Posterior vena cava (tissue), 2 donors: ENCODE data around the gene KRTAP5-6. TPM values are rescaled to one million over a fixed set of nuclear protein-coding genes. Genes with fewer than 3 reads are reported as not detected.
"Not testable (repeated sequence)": the region's sequence is repeated elsewhere in the genome, so short reads cannot be mapped to it uniquely, and the experiment has no call there.

ENCODE experiments used
- DNase-seq: peaks from one replicate; pipeline ENCODE4 v3.0.0-alpha.2; 2020; ENCODE audit warnings: low spot score
- intact Hi-C, 2 donors: fragments of 100-400 bp; cut with DNase I; formaldehyde crosslinking; loops; one replicate each; pipeline versions ENCODE4 v1.14.1 to v1.14.2; 2022 to 2023
- total RNA-seq, 2 donors: library from RNA; stranded (reverse); fragmentation: NEBNext Ultra II Directional; extraction: Animal tissue kit (Norgen Biotek cat#: 25700); gene quantifications; one replicate each; pipeline ENCODE4 v1.2.1, GENCODE V29; 2021
- donor health status: DM: yes; HTN: yes; CAD: no.
- donor health status: DM: yes; HTN: yes; CAD: no.

KRTAP5-6 gene
- total RNA-seq, 2 donors from 2014 or later = not detected

- no peak for DNase-seq
- intact Hi-C loops = no loop called here
Observed at GRCh38 chr11:1675536-1676228, 21.3 kb upstream of the KRTAP5-6 start.

- peak; percentile 5 for DNase-seq
- intact Hi-C loops = no loop called here
Observed at GRCh38 chr11:1676229-1676740, 20.7 kb upstream of the KRTAP5-6 start.

DNA sequence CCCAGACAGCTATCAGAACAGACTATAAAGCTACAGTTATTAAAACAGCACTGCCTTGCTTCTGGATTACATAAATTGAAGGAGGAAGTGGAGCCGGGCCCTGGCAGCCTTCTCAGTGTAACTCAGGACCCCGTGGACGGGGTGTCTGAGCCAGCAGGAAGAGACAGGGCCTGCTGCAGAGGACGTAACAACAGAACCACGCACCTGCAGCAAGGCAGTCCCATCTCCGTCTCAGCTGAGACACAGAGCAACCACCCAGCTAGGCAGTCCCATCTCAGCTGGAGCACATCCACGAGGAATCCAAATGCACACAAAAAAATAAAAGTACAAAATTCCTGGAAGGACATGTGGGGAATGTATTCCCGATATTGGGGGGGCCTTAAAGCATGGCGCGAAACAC is 17.1 kb upstream of the KRTAP5-6 start:
- intact Hi-C loops = no loop called here

GRCh38 chr11:1682225-1682905 is 14.6 kb upstream of the KRTAP5-6 start:
- peak; percentile 37 for DNase-seq
- intact Hi-C loops = no loop called here

More for the DNA sequence above, 17.1 kb upstream of the KRTAP5-6 start:
- peak; percentile 41 for DNase-seq

DNA sequence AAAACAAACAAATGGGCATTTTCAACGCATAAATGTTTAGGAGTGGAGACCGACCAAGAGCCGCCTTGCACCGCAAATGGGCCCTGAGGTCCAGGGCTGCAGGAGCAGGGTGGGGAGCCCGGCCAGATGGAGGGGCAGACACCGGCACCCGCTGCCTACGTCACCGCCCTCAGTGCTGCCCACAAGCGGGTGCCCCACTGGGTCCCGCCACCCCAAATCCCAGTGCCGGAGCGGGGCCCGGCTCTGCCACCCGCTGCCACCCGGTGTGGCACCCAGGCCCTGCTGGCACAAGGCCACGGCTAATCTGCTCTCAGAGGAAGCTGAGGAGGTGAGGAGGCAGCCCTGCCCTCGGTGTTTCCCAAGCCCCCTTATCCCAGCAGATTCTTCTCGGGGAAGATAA is 13.8 kb upstream of the KRTAP5-6 start:
- DNase-seq = peak; percentile 60
- intact Hi-C loops = not testable (repeated sequence)

DNA sequence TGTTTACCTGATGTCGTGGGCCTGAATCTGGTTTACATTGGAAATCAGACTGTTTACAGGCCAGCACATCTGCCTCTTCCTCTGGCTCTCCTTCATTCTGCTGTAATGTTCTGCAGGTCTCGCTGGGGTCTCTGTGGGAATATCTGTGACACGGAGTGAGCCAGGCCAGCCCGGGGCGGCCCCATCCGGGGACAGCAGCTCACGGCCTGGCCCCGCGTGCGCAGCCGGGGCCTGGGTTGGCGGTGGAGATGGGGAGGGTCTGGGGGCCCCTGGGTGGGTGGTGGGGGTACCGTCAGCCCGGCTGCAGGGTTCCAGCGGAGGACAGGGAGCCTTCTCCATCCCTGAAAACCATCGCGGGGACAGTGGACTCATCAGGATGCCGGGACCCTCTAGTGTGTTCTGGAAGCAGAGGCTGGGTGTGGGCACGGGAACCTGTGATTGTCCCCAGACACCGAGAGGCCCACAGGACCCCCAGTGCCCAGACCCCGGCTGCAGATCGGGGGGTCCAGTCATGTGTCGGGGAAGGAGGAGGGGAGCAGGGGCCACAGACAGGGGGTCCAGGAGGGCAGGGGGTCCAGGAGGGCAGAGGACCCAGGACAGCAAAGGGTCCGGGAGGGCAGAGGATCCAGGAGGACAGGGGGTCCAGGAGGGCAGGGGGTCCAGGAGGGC is 13.0 kb upstream of the KRTAP5-6 start:
- intact Hi-C loops, DNase-seq: not testable (repeated sequence)

DNA sequence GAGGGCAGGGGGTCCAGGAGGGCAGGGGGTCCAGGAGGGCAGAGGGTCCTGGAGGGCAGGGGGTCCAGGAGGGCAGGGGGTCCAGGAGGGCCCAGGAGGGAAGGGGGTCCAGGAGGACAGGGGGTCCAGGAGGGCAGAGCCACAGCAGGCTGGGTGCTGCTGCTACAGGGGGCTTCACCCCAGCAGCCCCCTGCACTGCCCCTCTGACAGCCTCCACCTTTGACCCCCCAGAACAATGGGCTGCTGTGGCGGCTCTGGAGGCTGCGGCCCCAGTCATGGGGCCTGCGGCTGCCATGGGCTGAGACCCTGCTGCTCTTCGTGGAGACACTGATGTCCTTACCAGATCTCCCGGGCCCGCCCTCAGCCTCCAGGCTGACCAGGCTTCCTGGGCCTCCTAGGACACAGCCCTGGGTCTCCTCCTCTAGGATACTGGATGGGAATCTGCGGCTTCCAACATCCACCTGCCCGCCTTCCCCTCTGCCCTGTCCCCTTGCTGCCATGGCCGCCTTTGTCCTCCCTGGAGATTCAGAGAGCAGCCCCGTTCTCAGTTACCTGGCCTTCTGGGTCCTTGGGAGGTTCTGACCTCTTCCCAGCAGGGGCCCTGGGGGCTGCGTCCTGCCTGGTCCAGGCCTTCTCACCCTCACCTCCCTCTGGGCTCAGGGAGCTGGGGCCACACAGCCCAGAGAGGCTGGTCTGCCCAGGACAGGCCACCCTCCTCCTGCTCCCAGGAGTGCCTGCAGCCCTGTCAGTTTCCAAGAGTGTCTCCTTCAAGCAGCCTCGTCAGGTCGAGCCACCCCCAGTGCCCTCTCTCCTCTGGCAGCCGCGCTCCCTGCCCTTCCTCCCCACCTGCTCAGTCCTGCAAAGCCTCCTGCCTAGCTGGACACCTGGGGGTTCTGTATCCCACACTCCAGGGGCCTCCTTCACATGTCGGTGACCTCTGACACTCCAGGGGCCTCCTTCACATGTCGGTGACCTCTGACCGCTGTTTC is 11.8 kb upstream of the KRTAP5-6 start:
- intact Hi-C loops, DNase-seq: not testable (repeated sequence)

- DNase-seq, intact Hi-C loops: not testable (repeated sequence)
Observed at GRCh38 chr11:1686220-1686619, 10.8 kb upstream of the KRTAP5-6 start.

- intact Hi-C loops, DNase-seq: not testable (repeated sequence)
Observed at GRCh38 chr11:1688336-1688947, 8.6 kb upstream of the KRTAP5-6 start.

DNA sequence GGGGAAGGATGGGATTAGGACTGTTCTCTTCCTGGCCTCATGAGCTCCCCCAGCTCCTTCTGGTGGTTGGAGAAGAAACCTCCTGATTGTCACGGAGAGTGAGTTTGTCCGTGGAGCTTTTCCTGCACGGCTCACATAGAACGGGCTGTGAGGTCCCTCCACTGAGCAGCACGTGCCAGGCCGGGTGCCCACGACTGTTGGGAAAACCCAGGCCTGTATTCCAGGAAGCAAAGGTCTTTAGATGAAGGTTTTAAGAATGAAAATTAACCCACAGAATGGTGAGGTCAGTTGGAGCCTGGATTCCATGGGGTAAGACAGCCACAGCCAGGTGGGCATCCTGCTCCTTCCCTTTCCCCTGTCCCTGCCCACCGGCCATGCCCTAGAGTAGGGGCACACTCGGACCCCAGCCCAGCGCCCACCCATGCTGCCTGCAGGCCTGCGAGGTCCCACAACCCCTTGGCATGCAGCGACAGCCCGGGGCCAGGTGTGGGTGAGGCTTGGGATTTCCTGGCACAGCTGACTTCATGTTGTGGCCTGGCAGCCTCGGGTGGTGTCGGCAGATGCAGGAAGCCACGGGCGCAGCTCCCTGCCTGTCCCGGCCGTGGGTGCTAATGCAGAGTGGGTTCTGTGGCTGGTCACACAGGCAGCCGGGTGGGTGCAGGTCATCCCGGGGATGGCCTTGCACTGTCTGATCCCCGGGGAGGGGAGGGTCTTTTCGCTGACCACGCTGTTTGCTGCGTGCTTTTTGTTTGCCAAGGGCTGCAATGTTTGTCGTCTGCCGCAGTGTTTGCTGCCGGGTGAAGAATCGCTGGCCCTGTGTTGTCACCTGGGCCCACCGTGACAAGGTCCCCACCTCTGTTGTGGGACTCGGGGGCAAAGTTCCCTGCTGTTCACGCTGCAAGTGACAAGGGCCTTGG is 7.5 kb upstream of the KRTAP5-6 start:
- DNase-seq = not testable (repeated sequence)
- intact Hi-C loops = loop anchor here (5.0 kb wide), 2 partner anchors 37 to 468 kb away; no protein-coding TSS in a partner anchor

- no peak for DNase-seq
- intact Hi-C loops = loop anchor here (5.0 kb wide), 2 partner anchors 38 to 467 kb away; no protein-coding TSS in a partner anchor
Observed at GRCh38 chr11:1690167-1691025, 6.6 kb upstream of the KRTAP5-6 start.

GRCh38 chr11:1691026-1691877 is 5.7 kb upstream of the KRTAP5-6 start:
- intact Hi-C loops = loop anchor here (5.0 kb wide), 2 partner anchors 39 to 466 kb away; no protein-coding TSS in a partner anchor
- no peak for DNase-seq

GRCh38 chr11:1691878-1692707 is 4.9 kb upstream of the KRTAP5-6 start:
- intact Hi-C loops = loop anchor here (2.0 to 5.0 kb wide), 3 partner anchors 40 to 465 kb away; partner anchors contain the start of gene SYT8 (in 1 of the 2)
- DNase-seq = no peak

DNA sequence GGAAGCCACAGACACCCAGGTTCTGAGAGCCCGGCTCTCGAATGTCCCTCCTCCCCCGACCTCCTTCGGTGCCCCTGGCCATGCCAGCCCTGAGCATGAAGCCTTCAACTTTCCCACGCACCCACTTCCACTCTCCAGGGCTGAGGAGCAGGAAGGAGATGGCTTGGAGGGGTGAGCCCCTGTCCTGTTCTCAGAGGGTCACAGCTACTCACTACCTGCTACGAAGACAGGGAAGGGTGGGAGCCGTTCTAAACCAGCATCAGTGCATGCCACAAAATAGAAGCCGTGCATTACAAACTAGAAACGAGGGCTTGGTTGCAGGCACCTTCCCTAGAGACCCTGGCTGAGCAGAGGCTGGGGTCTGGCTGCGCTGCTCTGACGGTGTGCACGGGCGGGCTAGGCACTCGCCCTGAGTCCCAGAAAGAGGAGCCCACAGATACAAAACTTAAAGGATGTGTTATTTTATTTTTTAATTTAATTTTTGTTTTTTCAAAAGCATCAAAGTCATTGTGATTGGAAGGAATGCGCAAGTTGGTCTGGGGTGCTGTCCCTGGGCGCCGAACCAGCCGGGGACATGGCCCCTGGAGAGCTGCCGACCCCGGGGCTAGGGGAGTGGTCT is 4.2 kb upstream of the KRTAP5-6 start:
- intact Hi-C loops = loop anchor here (2.0 to 5.0 kb wide), 3 partner anchors 41 to 464 kb away; partner anchors contain the start of gene SYT8 (in 1 of the 2)
- DNase-seq = no peak
